Mucosa of rectum (tissue), 2 donors: ENCODE measurements around the gene EVI5.
A peak's percentile ranks its signal among the peaks of the same experiment; 100 is the strongest.
"Not testable (repeated sequence)": the region's sequence is repeated elsewhere in the genome, so short reads cannot be mapped to it uniquely, and the experiment has no call there.

Source experiments
- H3K27ac ChIP-seq, 2 donors: one replicate each; pipeline ENCODE4 v1.7.0; 2013; ENCODE audit warnings: inconsistent platforms in 2 of 2, low read depth in 2 of 2, low read length in 2 of 2
- H3K27me3 ChIP-seq, 2 donors: one replicate each; pipeline ENCODE4 v1.7.0; 2013; ENCODE audit warnings: low read length in 2 of 2; ENCODE audit not compliant: control insufficient read depth in 2 of 2, insufficient read depth in 2 of 2
- H3K36me3 ChIP-seq, 2 donors: one replicate each; pipeline ENCODE4 v1.7.0; 2013; ENCODE audit warnings: low read length in 2 of 2; ENCODE audit not compliant: control insufficient read depth in 2 of 2, insufficient read depth in 2 of 2
- H3K4me1 ChIP-seq, 2 donors: one replicate each; pipeline ENCODE4 v1.7.0; 2013; ENCODE audit warnings: low read length in 2 of 2, mild to moderate bottlenecking in 1 of 2; ENCODE audit not compliant: control insufficient read depth in 2 of 2, insufficient read depth in 2 of 2
- H3K4me3 ChIP-seq, 2 donors: one replicate each; pipeline ENCODE4 v1.7.0; 2013; ENCODE audit warnings: low read length in 2 of 2
- H3K9ac ChIP-seq, 2 donors: one replicate each; pipeline ENCODE4 v1.7.0; 2013; ENCODE audit warnings: low read length in 2 of 2, low read depth in 1 of 2, mild to moderate bottlenecking in 1 of 2
- H3K9me3 ChIP-seq, 2 donors: one replicate each; pipeline ENCODE4 v1.7.0; 2013; ENCODE audit warnings: low read length in 2 of 2; ENCODE audit not compliant: control insufficient read depth in 2 of 2
- donor health status: healthy.
- donor health status: Normal muscosa, but diverticular disease.

EVI5 gene

DNA sequence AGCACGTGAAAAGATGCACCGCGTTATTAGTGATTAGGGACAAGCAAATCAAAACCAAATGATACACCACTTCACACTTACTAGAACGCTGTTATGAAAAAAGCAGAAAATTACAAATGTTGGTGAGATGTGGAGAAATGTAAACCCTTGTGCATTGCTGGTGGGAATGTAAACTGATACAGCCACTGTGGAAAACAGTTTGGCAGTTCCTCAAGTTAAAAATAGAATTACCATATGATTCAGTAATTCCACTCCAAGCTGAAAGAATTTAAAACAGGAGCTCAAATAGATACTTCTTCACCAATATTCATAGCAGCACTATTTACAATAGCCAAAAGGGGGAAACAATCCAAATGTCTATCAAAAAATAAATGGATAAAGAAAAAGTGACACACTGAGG is 10.3 kb upstream of the EVI5 start:
- peaks cover 0 to 5% of the 10 kb centered on the region in 2 donors for H3K4me1 ChIP-seq
- H3K27ac ChIP-seq: no peak overlapping the region
- H3K9me3 ChIP-seq: no peaks in the 10 kb centered on the region
- no peaks in the 10 kb centered on the region for H3K27me3 ChIP-seq
- no peaks in the 10 kb centered on the region for H3K36me3 ChIP-seq
- H3K9ac ChIP-seq: no peak overlapping the region
- no peak overlapping the region for H3K4me3 ChIP-seq

DNA sequence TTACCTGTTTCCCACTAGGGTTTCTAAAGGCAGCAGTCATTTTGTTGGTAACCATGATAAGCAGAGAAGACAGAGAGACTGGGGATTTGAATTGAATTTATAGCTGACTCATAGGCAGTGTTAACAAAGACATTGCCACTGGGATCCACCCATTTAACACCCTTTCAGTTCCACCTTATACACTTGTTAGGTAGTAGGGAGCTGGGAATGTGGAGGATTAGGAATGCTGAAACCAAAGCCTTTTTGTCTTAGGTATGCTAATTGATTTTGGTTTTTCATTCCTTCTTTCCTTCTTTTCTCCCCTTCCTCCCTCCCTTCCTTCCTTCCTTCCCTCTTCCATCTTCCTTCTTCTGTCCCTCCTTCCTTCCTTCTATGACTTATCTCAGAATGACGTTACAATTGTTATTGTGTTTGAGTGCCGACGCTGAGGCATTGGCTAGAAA is 7.5 kb upstream of the EVI5 start:
- Histone ChIP-seq H3K27ac (peak overlapping the region in 1 of 2 donors; percentile 2), H3K4me3 (peak overlapping the region in 1 of 2 donors; percentile 28), H3K36me3 (no peaks in the 10 kb centered on the region), H3K27me3 (no peaks in the 10 kb centered on the region), H3K4me1 (peaks cover 0 to 5% of the 10 kb centered on the region in 2 donors), H3K9ac (no peak overlapping the region), H3K9me3 (no peaks in the 10 kb centered on the region)

DNA sequence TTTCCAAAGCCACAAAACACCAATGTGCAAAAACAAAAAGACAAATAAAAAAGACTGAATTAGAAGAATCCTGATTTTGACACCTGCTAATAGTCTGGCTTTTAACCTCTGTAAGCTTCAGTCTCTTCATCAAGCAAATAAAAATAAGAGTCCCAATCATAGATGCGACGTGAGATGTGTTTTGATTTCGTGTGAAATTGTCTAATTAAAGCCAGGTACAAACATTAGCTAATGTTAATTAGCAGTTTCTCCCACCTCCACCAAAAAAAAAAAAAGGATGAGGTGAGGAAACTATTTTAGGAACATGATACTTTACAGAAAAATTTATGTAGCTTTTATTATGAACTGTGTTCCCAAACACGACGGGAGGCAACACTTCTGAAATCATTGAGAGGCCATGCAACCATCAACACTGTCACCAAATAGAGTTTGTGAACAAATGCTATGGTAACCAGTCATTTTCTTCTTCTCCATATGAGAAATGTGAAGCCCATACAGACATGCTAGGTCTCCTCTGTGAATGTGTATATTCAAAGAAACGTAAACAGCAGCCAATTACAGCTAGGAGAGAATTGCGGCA is 6.7 kb upstream of the EVI5 start:
- peak overlapping the region in 1 of 2 donors; percentile 2 for H3K27ac ChIP-seq
- H3K9me3 ChIP-seq: no peaks in the 10 kb centered on the region
- no peaks in the 10 kb centered on the region for H3K27me3 ChIP-seq
- H3K9ac ChIP-seq: no peak overlapping the region
- H3K36me3 ChIP-seq: no peaks in the 10 kb centered on the region
- H3K4me1 ChIP-seq: peaks cover 0 to 5% of the 10 kb centered on the region in 2 donors
- no peak overlapping the region for H3K4me3 ChIP-seq

DNA sequence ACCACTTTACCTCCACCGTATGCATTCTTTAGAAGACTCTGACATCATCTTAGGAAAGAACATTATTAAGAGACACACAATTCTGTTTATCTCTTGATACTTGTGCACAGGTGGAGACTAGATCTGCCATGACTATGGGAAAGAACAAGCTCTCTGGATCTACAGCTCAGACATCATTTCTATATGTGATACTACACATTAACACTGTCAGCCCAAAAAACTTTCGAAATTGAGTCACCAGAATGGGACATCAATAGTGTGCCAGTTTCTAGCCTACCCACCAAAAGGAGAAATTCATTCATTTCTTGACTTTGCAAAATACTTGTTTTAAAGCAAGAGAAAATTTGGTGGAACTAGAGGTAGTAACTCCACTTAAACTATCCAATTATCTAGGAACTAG is 6.0 kb upstream of the EVI5 start:
- Histone ChIP-seq H3K27ac (no peak overlapping the region), H3K36me3 (no peaks in the 10 kb centered on the region), H3K9me3 (no peaks in the 10 kb centered on the region), H3K27me3 (no peaks in the 10 kb centered on the region), H3K4me1 (peaks cover 0 to 5% of the 10 kb centered on the region in 2 donors), H3K9ac (no peak overlapping the region), H3K4me3 (no peak overlapping the region)

DNA sequence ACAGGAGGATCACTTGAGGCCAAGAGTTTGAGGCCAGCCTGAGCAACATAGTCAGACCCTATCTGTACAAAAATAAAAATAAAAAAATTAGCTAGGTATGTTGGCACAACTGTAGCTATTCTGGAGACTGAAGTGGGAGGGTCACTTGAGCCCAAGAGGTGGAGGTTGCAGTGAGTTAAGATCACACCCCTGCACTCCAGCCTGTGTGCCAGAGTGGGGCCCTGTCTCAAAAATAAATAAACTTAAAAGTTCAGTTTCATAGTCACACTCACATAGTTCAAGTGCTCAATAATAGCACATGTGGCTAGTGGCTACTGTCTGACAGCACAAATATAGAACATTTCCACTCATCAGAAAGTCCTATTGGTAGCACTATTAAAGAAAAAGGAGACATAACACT is 5.2 kb upstream of the EVI5 start:
- no peaks in the 10 kb centered on the region for H3K9me3 ChIP-seq
- no peaks in the 10 kb centered on the region for H3K36me3 ChIP-seq

DNA sequence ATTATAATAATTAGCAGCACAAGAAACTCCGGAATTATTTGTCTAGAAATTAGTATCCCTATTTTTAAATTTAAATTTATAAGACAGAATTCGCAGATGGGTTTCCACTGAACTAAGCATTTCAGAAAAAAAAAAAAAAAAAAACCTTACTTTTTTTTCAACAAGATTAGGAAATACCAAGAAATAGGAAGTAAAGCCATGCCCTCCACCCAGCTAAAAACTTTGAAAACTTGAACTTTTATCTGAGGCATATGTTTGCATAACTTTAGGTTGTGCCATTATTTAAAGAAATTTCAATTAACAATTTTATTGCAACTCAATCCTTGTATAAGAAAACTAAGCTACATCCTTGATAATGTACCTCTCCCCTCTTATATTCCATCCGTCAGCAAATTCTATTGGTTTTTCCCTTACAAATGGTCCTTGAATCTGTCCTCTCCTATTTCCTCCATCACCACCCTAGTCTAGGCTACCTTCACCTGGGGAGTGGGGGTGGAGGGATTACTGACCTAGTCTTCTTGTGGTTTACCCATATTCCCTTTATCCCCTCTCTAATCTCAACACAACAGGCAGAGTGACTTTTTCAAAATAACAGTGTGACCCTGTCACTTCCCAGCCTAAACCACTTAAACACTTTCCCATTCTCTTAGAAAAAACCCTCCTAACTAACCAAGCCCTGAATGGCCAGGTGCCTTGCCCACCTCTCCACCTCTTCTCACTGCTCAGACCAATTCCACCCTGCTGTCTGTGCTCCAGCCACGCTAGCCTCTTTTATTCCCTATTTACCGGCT is 1.4 kb upstream of the EVI5 start:
- Histone ChIP-seq H3K9me3 (no peaks in the 10 kb centered on the region), H3K27ac (no peak overlapping the region), H3K4me3 (no peak overlapping the region), H3K4me1 (peaks cover 5 to 11% of the 10 kb centered on the region in 2 donors), H3K36me3 (no peaks in the 10 kb centered on the region), H3K27me3 (no peaks in the 10 kb centered on the region), H3K9ac (peak overlapping the region in 1 of 2 donors; percentile 93)

More for the DNA sequence above, 5.2 kb upstream of the EVI5 start:
- H3K4me3 ChIP-seq: no peak overlapping the region
- peaks cover 0 to 5% of the 10 kb centered on the region in 2 donors for H3K4me1 ChIP-seq
- no peaks in the 10 kb centered on the region for H3K27me3 ChIP-seq
- no peak overlapping the region for H3K9ac ChIP-seq
- H3K27ac ChIP-seq: no peak overlapping the region

DNA sequence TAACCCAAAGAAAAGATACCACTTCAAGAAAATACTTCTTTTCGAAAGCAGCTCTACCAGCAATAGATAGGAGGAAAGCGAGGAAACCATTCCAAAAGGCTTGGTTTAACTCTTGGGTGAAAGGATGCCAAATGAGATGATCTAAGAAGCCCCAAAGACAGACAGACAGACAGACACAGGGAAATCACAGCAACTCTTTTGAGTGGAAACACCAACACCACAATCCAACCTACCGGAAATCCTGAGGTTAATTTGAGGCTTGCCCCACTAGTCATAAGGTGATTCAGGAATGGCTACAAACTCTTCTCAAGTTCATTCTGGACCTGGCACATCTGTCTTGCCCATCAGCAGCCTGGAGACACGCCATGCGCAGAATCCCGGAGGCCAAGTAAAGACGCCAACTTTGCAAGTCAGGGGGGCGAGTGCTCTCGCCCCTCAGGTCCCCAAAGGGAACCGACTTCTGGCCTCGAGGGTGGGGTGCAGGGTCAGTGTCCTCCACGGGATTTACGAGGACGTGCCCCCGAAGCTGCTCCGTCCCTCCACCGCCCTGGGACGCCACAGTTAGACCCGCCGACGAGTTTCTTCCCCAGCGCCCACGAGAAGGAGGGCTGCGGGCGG is 778 bp downstream of the EVI5 start:
- peak overlapping the region; percentile 92 to 93 for H3K4me3 ChIP-seq
- H3K27ac ChIP-seq: peak overlapping the region; percentile 98 to 100
- H3K4me1 ChIP-seq: peaks cover 5 to 11% of the 10 kb centered on the region in 2 donors
- H3K27me3 ChIP-seq: no peaks in the 10 kb centered on the region
- H3K36me3 ChIP-seq: no peaks in the 10 kb centered on the region
- no peaks in the 10 kb centered on the region for H3K9me3 ChIP-seq
- H3K9ac ChIP-seq: peak overlapping the region; percentile 86 to 93

DNA sequence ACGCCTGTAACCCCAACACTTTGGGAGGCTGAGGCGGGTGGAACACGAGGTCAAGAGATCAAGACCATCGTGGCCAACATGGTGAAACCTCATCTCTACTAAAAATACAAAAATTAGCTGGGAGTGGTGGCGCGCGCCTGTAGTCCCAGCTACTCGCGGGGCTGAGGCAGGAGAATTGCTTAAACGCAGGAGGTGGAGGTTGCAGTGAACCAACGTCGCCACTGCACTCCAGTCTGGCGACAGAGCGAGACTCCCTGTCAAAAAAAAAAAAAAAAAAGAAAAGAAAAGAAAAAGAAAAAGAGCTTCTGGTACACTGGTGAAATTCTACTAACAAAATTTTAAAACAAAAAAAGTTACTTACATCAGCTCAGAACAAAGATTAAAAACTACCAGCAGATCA is 1.4 kb downstream of the EVI5 start:
- H3K4me3 ChIP-seq: peak overlapping the region; percentile 92 to 93
- not testable (repeated sequence) for H3K36me3 ChIP-seq, H3K27me3 ChIP-seq, H3K9me3 ChIP-seq
- peak overlapping the region; percentile 98 to 100 for H3K27ac ChIP-seq
- peak overlapping the region; percentile 86 to 93 for H3K9ac ChIP-seq
- H3K4me1 ChIP-seq: peaks cover 5 to 11% of the 10 kb centered on the region in 2 donors

DNA sequence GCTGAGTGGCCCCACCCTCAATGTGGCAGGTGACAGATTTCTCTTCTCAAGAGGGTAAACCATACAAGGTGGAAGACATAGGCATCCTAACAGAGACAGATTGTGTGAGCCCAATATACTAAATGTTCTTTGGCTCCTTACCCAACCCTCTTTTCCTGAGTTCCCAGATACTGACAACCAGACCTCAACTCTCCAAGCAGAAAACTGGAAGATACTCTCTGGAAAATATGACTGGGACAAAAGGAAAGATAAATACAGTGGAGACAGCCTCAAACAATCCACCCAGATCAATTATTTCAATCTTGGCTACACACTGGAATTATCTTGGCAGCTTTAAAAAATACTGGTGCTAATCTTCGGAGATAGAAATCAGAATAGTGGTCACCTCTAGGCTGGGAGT is 6.5 kb downstream of the EVI5 start:
- Histone ChIP-seq H3K4me1 (peaks cover 5% of the 10 kb centered on the region in 2 donors), H3K36me3 (no peaks in the 10 kb centered on the region), H3K27ac (no peak overlapping the region), H3K9me3 (no peaks in the 10 kb centered on the region), H3K4me3 (no peak overlapping the region), H3K9ac (no peak overlapping the region), H3K27me3 (no peaks in the 10 kb centered on the region)

DNA sequence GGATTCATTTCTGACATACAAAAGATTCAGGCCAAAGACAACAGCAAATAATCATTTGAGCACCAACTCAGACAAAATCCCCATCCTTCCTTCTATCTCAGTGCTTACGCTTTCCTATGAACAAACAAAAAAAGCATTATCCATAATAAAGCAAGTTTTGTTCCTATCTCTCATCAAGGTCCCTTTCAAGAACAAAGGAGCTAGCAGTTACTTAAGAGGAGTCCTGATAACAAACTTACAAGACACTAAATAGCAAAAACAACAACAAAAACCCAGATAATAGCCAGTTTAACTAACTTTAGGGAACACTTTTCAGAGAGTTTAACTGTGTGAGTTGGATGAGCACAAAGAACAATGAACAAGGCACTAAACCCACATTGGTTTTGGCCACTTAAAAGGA is 10.5 kb downstream of the EVI5 start:
- no peaks in the 10 kb centered on the region for H3K27me3 ChIP-seq
- no peak overlapping the region for H3K27ac ChIP-seq
- no peak overlapping the region for H3K4me3 ChIP-seq
- no peaks in the 10 kb centered on the region for H3K9me3 ChIP-seq
- H3K36me3 ChIP-seq: no peaks in the 10 kb centered on the region
- H3K4me1 ChIP-seq: no peaks in the 10 kb centered on the region
- H3K9ac ChIP-seq: no peak overlapping the region
